ENCODE measurements around the gene HOXB2. TPM values are rescaled to one million over a fixed set of nuclear protein-coding genes. Genes with fewer than 3 reads are reported as not detected.

HOXB2 gene
- total RNA-seq, 3 donors from 2014 or later: 0.93 to 32.4 (median 3.3) TPM

GRCh38 chr17:48561884-48562810 is 17.2 kb upstream of the HOXB2 start:
- H3K4me3 ChIP-seq: no peak overlapping the region
- peaks cover 44% of the 10 kb centered on the region for H3K4me1 ChIP-seq (ENCODE audit: low read depth)
- no peak for TF ChIP-seq CTCF (IDR thresholded peaks at IDR 0.05)
- no peak for ATAC-seq
- no peaks in the 10 kb centered on the region for H3K36me3 ChIP-seq (ENCODE audit: low read depth)
- H3K9me3 ChIP-seq: no peaks in the 10 kb centered on the region
- peak in 1 of 3 donors; percentile 33 for DNase-seq
- intact Hi-C loops (cut with DNase I, micrococcal nuclease): no loop called here

- no peak for TF ChIP-seq CTCF (IDR thresholded peaks at IDR 0.05)
- DNase-seq (no peak), ATAC-seq (no peak)
- Histone ChIP-seq H3K4me3 (no peak overlapping the region), H3K36me3 (ENCODE audit: low read depth) (no peaks in the 10 kb centered on the region), H3K9me3 (no peaks in the 10 kb centered on the region), H3K4me1 (ENCODE audit: low read depth) (peaks cover 43% of the 10 kb centered on the region)
- intact Hi-C loops (cut with DNase I, micrococcal nuclease): no loop called here
Observed at GRCh38 chr17:48559840-48560817, 15.2 kb upstream of the HOXB2 start.

- Histone ChIP-seq H3K36me3 (ENCODE audit: low read depth) (no peaks in the 10 kb centered on the region), H3K9me3 (no peaks in the 10 kb centered on the region), H3K4me3 (no peak overlapping the region), H3K4me1 (ENCODE audit: low read depth) (peaks cover 46% of the 10 kb centered on the region)
- intact Hi-C loops (cut with DNase I, micrococcal nuclease): no loop called here
- no peak for TF ChIP-seq CTCF (IDR thresholded peaks at IDR 0.05)
- ATAC-seq: no peak
- DNase-seq: no peak
Observed at GRCh38 chr17:48559122-48559839, 14.4 kb upstream of the HOXB2 start.

GRCh38 chr17:48558831-48559121 is 13.9 kb upstream of the HOXB2 start:
- peaks cover 46% of the 10 kb centered on the region for H3K4me1 ChIP-seq (ENCODE audit: low read depth)
- no peaks in the 10 kb centered on the region for H3K9me3 ChIP-seq
- DNase-seq: no peak
- H3K36me3 ChIP-seq (ENCODE audit: low read depth): no peaks in the 10 kb centered on the region
- intact Hi-C loops (cut with DNase I, micrococcal nuclease): no loop called here
- H3K4me3 ChIP-seq: no peak overlapping the region
- ATAC-seq: no peak
- no peak for TF ChIP-seq CTCF (IDR thresholded peaks at IDR 0.05)

GRCh38 chr17:48558057-48558830 is 13.3 kb upstream of the HOXB2 start:
- DNase-seq: no peak
- H3K9me3 ChIP-seq: no peaks in the 10 kb centered on the region
- H3K4me3 ChIP-seq: no peak overlapping the region
- ATAC-seq: no peak
- H3K36me3 ChIP-seq (ENCODE audit: low read depth): no peaks in the 10 kb centered on the region
- peaks cover 43% of the 10 kb centered on the region for H3K4me1 ChIP-seq (ENCODE audit: low read depth)
- intact Hi-C loops (cut with DNase I, micrococcal nuclease): no loop called here
- no peak for TF ChIP-seq CTCF (IDR thresholded peaks at IDR 0.05)

All from mucosa of descending colon (tissue), 3 donors.